GM23248 (cell line): ENCODE results near the gene MYL12B. TPM values are rescaled to one million over a fixed set of nuclear protein-coding genes. Genes with fewer than 3 reads are reported as not detected.
A peak's percentile ranks its signal among the peaks of the same experiment; 100 is the strongest.

ENCODE experiments used
- DNase-seq: peaks from one replicate; pipeline ENCODE4 v3.0.0-alpha.2; 2015
- H2AFZ ChIP-seq: fragments of 200-600 bp; sonication (generic); 2 replicates; pipeline ENCODE4 v1.6.1; 2016; ENCODE audit warnings: antibody characterized with exemption
- H3F3A ChIP-seq: fragments of 200-600 bp; sonication (generic); 2 replicates; pipeline ENCODE4 v1.6.1; 2016; ENCODE audit warnings: mild to moderate bottlenecking, antibody characterized with exemption, mixed run types; ENCODE audit not compliant: insufficient read depth
- H3K27ac ChIP-seq: fragments of 200-600 bp; sonication (generic); 2 replicates; pipeline ENCODE4 v1.5.1; 2016; ENCODE audit warnings: mild to moderate bottlenecking
- H3K27me3 ChIP-seq: fragments of 200-600 bp; sonication (generic); replicated peaks from 2 replicates; pipeline ENCODE4 v1.6.1; 2016; ENCODE audit warnings: mild to moderate bottlenecking; ENCODE audit not compliant: insufficient read depth
- H3K36me3 ChIP-seq: fragments of 200-600 bp; sonication (generic); 2 replicates; pipeline ENCODE4 v1.6.1; 2016; ENCODE audit warnings: low read depth, mild to moderate bottlenecking
- H3K4me1 ChIP-seq: fragments of 200-600 bp; sonication (generic); 2 replicates; pipeline ENCODE4 v1.6.1; 2016; ENCODE audit warnings: mild to moderate bottlenecking; ENCODE audit not compliant: insufficient read depth
- H3K4me2 ChIP-seq: fragments of 200-600 bp; sonication (generic); one replicate; pipeline ENCODE4 v1.6.1; 2016; ENCODE audit warnings: mild to moderate bottlenecking; ENCODE audit not compliant: unreplicated experiment
- H3K4me3 ChIP-seq: fragments of 200-600 bp; sonication (generic); 2 replicates; pipeline ENCODE4 v1.5.1; 2016; ENCODE audit warnings: mild to moderate bottlenecking
- H3K79me2 ChIP-seq: fragments of 200-600 bp; sonication (generic); 2 replicates; pipeline ENCODE4 v1.6.1; 2016; ENCODE audit warnings: mild to moderate bottlenecking; ENCODE audit not compliant: insufficient read depth
- H3K9ac ChIP-seq: fragments of 200-600 bp; sonication (generic); 2 replicates; pipeline ENCODE4 v1.6.1; 2016; ENCODE audit warnings: mild to moderate bottlenecking
- H3K9me2 ChIP-seq: fragments of 200-600 bp; sonication (generic); 2 replicates; pipeline ENCODE4 v1.6.1; 2016; ENCODE audit warnings: mixed run types, mild to moderate bottlenecking, moderate library complexity; ENCODE audit not compliant: insufficient read depth
- H3K9me3 ChIP-seq: fragments of 200-600 bp; sonication (generic); one replicate; pipeline ENCODE4 v1.6.1; 2017; ENCODE audit warnings: low read depth
- H4K20me1 ChIP-seq: fragments of 200-600 bp; sonication (generic); 2 replicates; pipeline ENCODE4 v1.6.0; 2016; ENCODE audit not compliant: insufficient read depth
- EZH2 ChIP-seq: fragments of 200-600 bp; sonication (generic); IDR thresholded peaks from 2 replicates; pipeline ENCODE4 v1.6.1; 2018; ENCODE audit warnings: antibody characterized with exemption, mild to moderate bottlenecking; ENCODE audit not compliant: insufficient read depth, poor library complexity, severe bottlenecking
- EZH2phosphoT487 ChIP-seq: fragments of 200-600 bp; sonication (generic); IDR thresholded peaks from 2 replicates; pipeline ENCODE4 v1.6.1; 2018; ENCODE audit warnings: antibody characterized with exemption, moderate library complexity, mild to moderate bottlenecking, low read depth; ENCODE audit not compliant: insufficient read depth
- WGBS, 2 experiments: methylation state at CpG; one replicate each; pipeline ENCODE4 v1.1.6; 2015 to 2017; ENCODE audit warnings: low lambda C conversion rate in 2 of 2, low coverage in 1 of 2; ENCODE audit errors: missing lambda C conversion rate in 2 of 2; 5-methylcytosine and 5-hydroxymethylcytosine counted together
- in situ Hi-C: fragments of 300-500 bp; cut with MboI; formaldehyde crosslinking; loops from 2 replicates; pipeline ENCODE4 v1.15.0; 2020
- polyA plus RNA-seq: library from polyadenylated mRNA; unstranded; fragments of >200 nt; fragmentation: Nextera tagmentation; extraction: Ambion mirVana; gene quantifications from 2 replicates; pipeline ENCODE4 v1.2.1, GENCODE V29; 2016
- total RNA-seq: library from RNA; depleted of rRNA; stranded (reverse); fragments of >200 nt; shearing (Covaris generic); gene quantifications from 2 replicates; pipeline ENCODE4 v1.2.3, GENCODE V29; 2014

MYL12B gene
- total and polyA plus RNA-seq, 2 experiments from 2014 or later = 614 to 1,219 TPM

DNA sequence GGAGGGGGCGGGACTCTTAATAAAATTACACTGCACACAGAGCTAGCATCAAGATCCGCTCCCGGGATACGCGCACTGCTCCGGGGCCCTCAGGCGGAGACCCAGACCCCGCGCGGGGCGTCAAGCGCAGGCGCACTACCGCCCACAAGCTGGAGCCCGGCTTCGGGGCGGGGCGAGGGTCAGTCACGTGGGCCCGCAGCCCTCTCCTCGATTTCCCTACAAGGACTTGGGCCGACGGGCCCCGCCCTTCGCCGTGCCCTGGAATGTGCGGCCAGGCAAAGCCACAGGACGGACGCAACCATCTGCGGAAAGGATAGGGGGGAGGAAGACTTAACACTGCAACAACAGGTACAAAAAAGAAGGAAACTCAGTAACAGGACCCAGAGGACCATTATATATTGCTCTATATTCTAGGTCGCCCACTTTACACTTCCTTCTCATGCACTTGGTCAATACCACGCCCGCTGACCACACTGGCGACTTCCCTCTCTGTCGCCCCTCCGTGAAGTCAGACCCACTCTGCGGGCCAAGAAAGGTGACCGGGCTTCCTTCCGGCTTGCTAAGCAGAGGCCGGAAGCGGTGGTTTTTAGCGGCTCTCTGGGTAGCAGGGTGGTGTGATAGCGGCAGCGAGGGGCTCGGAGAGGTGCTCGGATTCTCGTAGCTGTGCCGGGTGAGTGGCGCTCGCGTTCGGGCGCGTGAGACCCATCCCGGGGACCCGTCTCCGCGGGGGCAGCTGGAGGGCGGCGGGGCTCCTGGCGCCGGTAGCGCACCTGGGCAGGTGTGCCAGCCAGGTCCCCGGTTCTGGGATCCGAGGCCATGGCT is 14.5 kb upstream of the MYL12B start, which contains the start of gene MYL12A:
Gene MYL12A (plus strand): TSS at position 562 of the 822 bp plus-strand sequence. CDS start 5,447 bp downstream, outside the sequence.
- Histone ChIP-seq H3K9ac (peak within 1 kb of the TSS; percentile 95), H3F3A (peaks cover 52% of the 10 kb centered on the region), H3K9me2 (no peaks in the 10 kb centered on the region), H3K4me2 (peak within 1 kb of the TSS; percentile 91), H3K27me3 (no peaks in the 10 kb centered on the region), H2AFZ (peak within 1 kb of the TSS; percentile 89), H3K4me1 (peaks cover 30% of the 10 kb centered on the region), H3K4me3 (peak within 1 kb of the TSS; percentile 99), H3K27ac (peak within 1 kb of the TSS; percentile 95), H3K79me2 (peaks cover 65% of the 10 kb centered on the region), H4K20me1 (no peaks in the 10 kb centered on the region), H3K36me3 (peaks cover 9% of the 10 kb centered on the region; the same call in 1 of the 2 replicates), H3K9me3 (no peaks in the 10 kb centered on the region)
- in situ Hi-C loops = loop anchor here (10.0 kb wide), 1 partner anchor 483 kb away; no protein-coding TSS in a partner anchor
- WGBS, 2 experiments = 1% methylated on average over 59 to 65 of the region's 65 CpGs
- TF ChIP-seq EZH2 (no peak), EZH2phosphoT487 (no peak)
- peak; percentile 97 for DNase-seq

DNA sequence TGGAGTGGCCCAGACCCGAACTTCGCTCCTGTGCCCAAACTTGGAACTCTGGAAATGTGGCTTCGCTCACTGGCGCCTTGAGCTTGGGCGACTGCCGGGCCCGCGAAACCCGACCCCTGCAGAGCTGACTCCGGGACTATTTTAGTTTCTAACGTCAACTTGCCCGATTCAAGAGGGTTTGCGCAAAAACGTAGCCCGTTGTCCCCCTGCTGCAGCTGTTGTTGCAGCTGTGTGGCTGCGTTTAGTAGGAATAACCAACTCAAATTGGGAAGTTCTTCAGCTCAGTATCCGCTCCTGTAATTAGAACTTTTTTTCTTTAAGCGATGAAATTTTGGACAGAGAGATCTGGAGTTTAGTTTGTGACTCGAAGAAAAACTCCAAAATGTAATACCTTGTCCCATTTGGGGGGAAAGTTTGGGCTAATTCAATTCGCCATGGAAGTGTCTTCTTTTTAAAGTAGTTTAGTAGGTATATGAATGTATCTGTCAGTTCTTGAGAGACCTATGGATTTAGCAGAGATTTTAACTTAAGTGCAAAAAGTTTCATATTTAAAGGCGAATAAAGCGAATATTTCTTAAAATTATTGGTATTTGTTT is 13.8 kb upstream of the MYL12B start:
- in situ Hi-C loops = loop anchor here (10.0 kb wide), 1 partner anchor 483 kb away; no protein-coding TSS in a partner anchor
- DNase-seq = peak; percentile 72
- Histone ChIP-seq H3K27ac (peak overlapping the region; percentile 95), H3K27me3 (no peaks in the 10 kb centered on the region), H3K36me3 (peaks cover 11% of the 10 kb centered on the region), H2AFZ (peak overlapping the region; percentile 89), H3K9ac (peak overlapping the region; percentile 95), H4K20me1 (no peaks in the 10 kb centered on the region), H3F3A (peaks cover 60% of the 10 kb centered on the region), H3K4me3 (peak overlapping the region; percentile 99), H3K4me2 (peak overlapping the region; percentile 91), H3K4me1 (peaks cover 37% of the 10 kb centered on the region), H3K9me3 (no peaks in the 10 kb centered on the region), H3K79me2 (peaks cover 72% of the 10 kb centered on the region), H3K9me2 (no peaks in the 10 kb centered on the region)
- WGBS, 2 experiments = 1% methylated on average over 22 of the region's 22 CpGs
- TF ChIP-seq EZH2phosphoT487 (no peak), EZH2 (no peak)

GRCh38 chr18:3248658-3249359 is 13.1 kb upstream of the MYL12B start:
- TF ChIP-seq EZH2 (no peak), EZH2phosphoT487 (no peak)
- H3K36me3 ChIP-seq = peaks cover 18% of the 10 kb centered on the region

More at GRCh38 chr18:3248658-3249359, 13.1 kb upstream of the MYL12B start:
- H3K27me3 ChIP-seq = no peaks in the 10 kb centered on the region
- H3K9ac ChIP-seq = peak overlapping the region; percentile 95
- no peak overlapping the region for H2AFZ ChIP-seq
- H3F3A ChIP-seq = peaks cover 66% of the 10 kb centered on the region
- peaks cover 76% of the 10 kb centered on the region for H3K79me2 ChIP-seq
- in situ Hi-C loops = loop anchor here (10.0 kb wide), 1 partner anchor 484 kb away; no protein-coding TSS in a partner anchor
- DNase-seq = peak; percentile 70
- H3K9me2 ChIP-seq = no peaks in the 10 kb centered on the region
- 15 to 19% methylated on average over 9 of the region's 9 CpGs for WGBS, 2 experiments
- H3K4me2 ChIP-seq = peak overlapping the region; percentile 91
- no peaks in the 10 kb centered on the region for H4K20me1 ChIP-seq
- H3K27ac ChIP-seq = peak overlapping the region; percentile 95
- H3K4me1 ChIP-seq = peaks cover 42% of the 10 kb centered on the region
- H3K4me3 ChIP-seq = peak overlapping the region; percentile 99
- H3K9me3 ChIP-seq = no peaks in the 10 kb centered on the region
